NB4 (cell line): ENCODE data around the gene VIL1.

Experiments
- MYC ChIP-seq: IDR thresholded peaks from 2 replicates; pipeline ENCODE4 v1.6.1; 2011; ENCODE audit warnings: low read depth, low read length
- POLR2A ChIP-seq: IDR thresholded peaks from 2 replicates; pipeline ENCODE4 v1.6.1; 2011; ENCODE audit warnings: mild to moderate bottlenecking; ENCODE audit not compliant: insufficient read length; ENCODE audit errors: extremely low read depth
- TF ChIP-seq, protein P1 (sequence below): IDR thresholded peaks from one replicate; pipeline ENCODE4 v1.5.1; 2012; ENCODE audit warnings: low read depth, low read length
- TF ChIP-seq, protein P2 (sequence below): IDR thresholded peaks from 2 replicates; pipeline ENCODE4 v1.6.1; 2011; ENCODE audit warnings: low read depth, low read length

DNA sequence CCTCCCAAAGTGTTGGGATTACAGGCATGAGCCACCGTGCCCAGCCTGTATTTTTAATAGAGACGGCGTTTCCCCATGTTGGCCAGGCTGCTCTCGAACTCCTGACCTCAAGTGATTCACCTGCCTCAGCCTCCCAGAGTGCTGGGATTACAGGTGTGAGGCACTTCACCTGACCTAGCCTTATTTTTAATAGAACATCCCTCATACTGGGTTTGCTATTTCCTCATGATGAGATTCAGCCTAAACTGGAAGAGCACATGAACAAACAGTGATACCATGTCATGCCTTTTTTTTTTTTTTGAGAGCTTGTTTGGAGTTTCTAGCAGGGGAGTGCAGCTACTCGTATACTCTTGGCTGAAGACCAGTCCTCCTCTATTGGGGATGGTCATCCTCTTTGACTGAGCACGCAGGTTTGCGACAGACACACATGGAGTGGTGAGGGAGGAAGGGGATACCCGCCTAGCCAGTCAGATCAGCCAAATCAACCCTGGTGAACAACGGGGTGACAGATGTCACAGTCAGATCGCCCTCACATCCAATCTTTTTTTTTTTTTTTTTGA is 81.7 kb downstream of the VIL1 start:
- TF ChIP-seq, protein P1, sequence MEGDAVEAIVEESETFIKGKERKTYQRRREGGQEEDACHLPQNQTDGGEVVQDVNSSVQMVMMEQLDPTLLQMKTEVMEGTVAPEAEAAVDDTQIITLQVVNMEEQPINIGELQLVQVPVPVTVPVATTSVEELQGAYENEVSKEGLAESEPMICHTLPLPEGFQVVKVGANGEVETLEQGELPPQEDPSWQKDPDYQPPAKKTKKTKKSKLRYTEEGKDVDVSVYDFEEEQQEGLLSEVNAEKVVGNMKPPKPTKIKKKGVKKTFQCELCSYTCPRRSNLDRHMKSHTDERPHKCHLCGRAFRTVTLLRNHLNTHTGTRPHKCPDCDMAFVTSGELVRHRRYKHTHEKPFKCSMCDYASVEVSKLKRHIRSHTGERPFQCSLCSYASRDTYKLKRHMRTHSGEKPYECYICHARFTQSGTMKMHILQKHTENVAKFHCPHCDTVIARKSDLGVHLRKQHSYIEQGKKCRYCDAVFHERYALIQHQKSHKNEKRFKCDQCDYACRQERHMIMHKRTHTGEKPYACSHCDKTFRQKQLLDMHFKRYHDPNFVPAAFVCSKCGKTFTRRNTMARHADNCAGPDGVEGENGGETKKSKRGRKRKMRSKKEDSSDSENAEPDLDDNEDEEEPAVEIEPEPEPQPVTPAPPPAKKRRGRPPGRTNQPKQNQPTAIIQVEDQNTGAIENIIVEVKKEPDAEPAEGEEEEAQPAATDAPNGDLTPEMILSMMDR, result no peak
- no peak for TF ChIP-seq POLR2A
- TF ChIP-seq, protein P2, sequence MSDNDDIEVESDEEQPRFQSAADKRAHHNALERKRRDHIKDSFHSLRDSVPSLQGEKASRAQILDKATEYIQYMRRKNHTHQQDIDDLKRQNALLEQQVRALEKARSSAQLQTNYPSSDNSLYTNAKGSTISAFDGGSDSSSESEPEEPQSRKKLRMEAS, result no peak
- TF ChIP-seq MYC, result no peak
